ENCODE data around the gene FGFRL1. TPM values are rescaled to one million over a fixed set of nuclear protein-coding genes. Genes with fewer than 3 reads are reported as not detected.

The FGFRL1 gene
- total RNA-seq, 2 donors from 2014 or later, result 38.7 to 50.4 TPM

- DNase-seq (peak in 2 of 4 donors; percentile 5), ATAC-seq (no peak)
- peaks cover 34% of the 10 kb centered on the region for H3K4me1 ChIP-seq
- H3K9me3 ChIP-seq, result no peaks in the 10 kb centered on the region
- WGBS, 2 donors, result 78% methylated on average over 13 to 16 of the region's 16 CpGs
- intact Hi-C loops (cut with DNase I), result no loop called here
- no peaks in the 10 kb centered on the region for H3K36me3 ChIP-seq (replicated peaks in 1 of 2; ENCODE audit: insufficient read depth in 1 of 2, low read depth in 2 of 2)
- H3K4me3 ChIP-seq, result no peak overlapping the region
- no peak overlapping the region for H3K27ac ChIP-seq
- TF ChIP-seq POLR2A (IDR thresholded peaks at IDR 0.05), result no peak
- no peak for TF ChIP-seq CTCF (IDR thresholded peaks at IDR 0.05)
- peaks cover 0 to 3% of the 10 kb centered on the region in 2 donors for H3K27me3 ChIP-seq
These were observed 37.6 kb downstream of the FGFRL1 start for GRCh38 chr4:1048773-1049590.

- TF ChIP-seq POLR2A (IDR thresholded peaks at IDR 0.05), result no peak
- TF ChIP-seq CTCF (IDR thresholded peaks at IDR 0.05), result no peak
- Histone ChIP-seq H3K4me3 (no peak overlapping the region), H3K9me3 (no peaks in the 10 kb centered on the region), H3K4me1 (peaks cover 33% of the 10 kb centered on the region), H3K36me3 (replicated peaks in 1 of 2; ENCODE audit: insufficient read depth in 1 of 2, low read depth in 2 of 2) (no peaks in the 10 kb centered on the region), H3K27ac (no peak overlapping the region), H3K27me3 (peaks cover 0 to 3% of the 10 kb centered on the region in 2 donors)
- ATAC-seq (no peak), DNase-seq (peak in 3 of 4 donors; percentile 1 to 17 (median 5))
- intact Hi-C loops (cut with DNase I), result no loop called here
- 67 to 73% methylated on average over 14 to 21 of the region's 21 CpGs for WGBS, 2 donors
These were observed 38.1 kb downstream of the FGFRL1 start for GRCh38 chr4:1049591-1049905.

- no peak overlapping the region for H3K27ac ChIP-seq
- H3K36me3 ChIP-seq (replicated peaks in 1 of 2; ENCODE audit: insufficient read depth in 1 of 2, low read depth in 2 of 2), result no peaks in the 10 kb centered on the region
- no peak overlapping the region for H3K4me3 ChIP-seq
- peaks cover 26% of the 10 kb centered on the region for H3K4me1 ChIP-seq
- 72 to 78% methylated on average over 27 to 40 of the region's 40 CpGs for WGBS, 2 donors
- H3K9me3 ChIP-seq, result no peaks in the 10 kb centered on the region
- H3K27me3 ChIP-seq, result no peaks in the 10 kb centered on the region
- TF ChIP-seq POLR2A (IDR thresholded peaks at IDR 0.05), result no peak
- TF ChIP-seq CTCF (IDR thresholded peaks at IDR 0.05), result peak in 2 of 7 experiments; percentile 10 to 24
- ATAC-seq, result no peak
- DNase-seq, result peak in 2 of 4 donors; percentile 8 to 19
- intact Hi-C loops (cut with DNase I), result no loop called here
These were observed 39.2 kb downstream of the FGFRL1 start for GRCh38 chr4:1050486-1051213.

GRCh38 chr4:1051472-1051871, 40.0 kb downstream of the FGFRL1 start:
- H3K4me1 ChIP-seq, result peaks cover 25% of the 10 kb centered on the region
- no peaks in the 10 kb centered on the region for H3K9me3 ChIP-seq
- H3K4me3 ChIP-seq, result no peak overlapping the region
- intact Hi-C loops (cut with DNase I), result no loop called here
- no peaks in the 10 kb centered on the region for H3K36me3 ChIP-seq (replicated peaks in 1 of 2; ENCODE audit: insufficient read depth in 1 of 2, low read depth in 2 of 2)
- TF ChIP-seq POLR2A (IDR thresholded peaks at IDR 0.05) (no peak), CTCF (IDR thresholded peaks at IDR 0.05) (no peak)
- DNase-seq (no peak), ATAC-seq (no peak)
- WGBS, 2 donors, result 74 to 80% methylated on average over 9 of the region's 9 CpGs
- H3K27ac ChIP-seq, result no peak overlapping the region
- H3K27me3 ChIP-seq, result no peaks in the 10 kb centered on the region
